Mesothelial cell of epicardium (in vitro differentiated cells): ENCODE measurements around the gene LMBRD2. TPM values are rescaled to one million over a fixed set of nuclear protein-coding genes. Genes with fewer than 3 reads are reported as not detected.

ENCODE experiments used
- DNase-seq, 2 experiments: peaks; one replicate each; pipeline ENCODE4 v3.0.0; 2021; ENCODE audit warnings: low spot score in 2 of 2; ENCODE audit not compliant: unreplicated experiment in 2 of 2
- H3K27ac Mint-ChIP-seq: 2 replicates; pipeline ENCODE4 v1.8.0; 2021; ENCODE audit warnings: mixed read lengths
- H3K27me3 Mint-ChIP-seq: 2 replicates; pipeline ENCODE4 v1.8.0; 2021; ENCODE audit warnings: low read depth, mixed read lengths
- H3K36me3 Mint-ChIP-seq: 2 replicates; pipeline ENCODE4 v1.8.0; 2021; ENCODE audit warnings: mixed read lengths
- H3K4me1 Mint-ChIP-seq: 2 replicates; pipeline ENCODE4 v1.8.0; 2021; ENCODE audit warnings: mixed read lengths
- H3K4me3 Mint-ChIP-seq: 2 replicates; pipeline ENCODE4 v1.8.0; 2021; ENCODE audit warnings: mild to moderate bottlenecking, moderate library complexity, mixed read lengths
- H3K9me3 Mint-ChIP-seq: 2 replicates; pipeline ENCODE4 v1.8.0; 2021; ENCODE audit warnings: mixed read lengths
- CTCF ChIP-seq: fragments of 200-600 bp; sonication (generic); IDR thresholded peaks from one replicate; pipeline ENCODE4 v1.5.0; 2021; ENCODE audit warnings: antibody characterized with exemption; ENCODE audit not compliant: unreplicated experiment
- microRNA-seq: library from miRNA; unstranded; fragments of <30 nt; microRNA quantifications from one replicate; pipeline ENCODE4 v1.2.0, GENCODE V29; 2021; ENCODE audit warnings: inconsistent platforms, mixed read lengths
- total RNA-seq: library from RNA; stranded (reverse); gene quantifications from 3 replicates; pipeline ENCODE4 v1.2.1, GENCODE V29; 2021

Gene LMBRD2
- total RNA-seq, 1 donor from 2014 or later, result 7.9 TPM

- peaks cover 15% of the 10 kb centered on the region for H3K4me1 Mint-ChIP-seq
- no peak overlapping the region for H3K4me3 Mint-ChIP-seq
- no peak for TF ChIP-seq CTCF
- peaks cover 1% of the 10 kb centered on the region for H3K27me3 Mint-ChIP-seq
- H3K36me3 Mint-ChIP-seq, result no peaks in the 10 kb centered on the region
- no peaks in the 10 kb centered on the region for H3K9me3 Mint-ChIP-seq
- no peak overlapping the region for H3K27ac Mint-ChIP-seq
- no peak for DNase-seq
These were observed 97.0 kb downstream of the LMBRD2 start for GRCh38 chr5:36054647-36055046.

- H3K4me3 Mint-ChIP-seq, result no peak overlapping the region
- no peaks in the 10 kb centered on the region for H3K36me3 Mint-ChIP-seq
- peaks cover 4% of the 10 kb centered on the region for H3K4me1 Mint-ChIP-seq
- H3K27ac Mint-ChIP-seq, result no peak overlapping the region
- no peak for DNase-seq
- no peaks in the 10 kb centered on the region for H3K9me3 Mint-ChIP-seq
- no peak for TF ChIP-seq CTCF
- peaks cover 1% of the 10 kb centered on the region for H3K27me3 Mint-ChIP-seq
These were observed 99.1 kb downstream of the LMBRD2 start for GRCh38 chr5:36052538-36052937.

GRCh38 chr5:36049949-36050348 is 101.7 kb downstream of the LMBRD2 start:
- TF ChIP-seq CTCF, result no peak
- H3K36me3 Mint-ChIP-seq, result no peaks in the 10 kb centered on the region
- H3K4me3 Mint-ChIP-seq, result no peak overlapping the region
- DNase-seq, result no peak
- no peak overlapping the region for H3K27ac Mint-ChIP-seq
- H3K27me3 Mint-ChIP-seq, result peaks cover 1% of the 10 kb centered on the region
- peaks cover 7% of the 10 kb centered on the region for H3K4me1 Mint-ChIP-seq
- H3K9me3 Mint-ChIP-seq, result no peaks in the 10 kb centered on the region

Small RNAs within 50 kb of the gene (microRNA-seq; reads per million reads assigned to microRNA genes)
- gene MIR580, result 1.5 reads per million

Other genes with a start within 250 kb of the LMBRD2 start
- gene CAPSL, start 213.3 kb downstream of the LMBRD2 start, total RNA-seq, result not detected in 3 replicates
- not detected in 3 replicates for gene UGT3A1, start 160.5 kb downstream of the LMBRD2 start, total RNA-seq
- 0.24 to 0.77 TPM (median 0.34 TPM) in 3 replicates for gene UGT3A2, start 85.0 kb downstream of the LMBRD2 start, total RNA-seq
- gene SKP2, start 224 bp upstream of the LMBRD2 start, total RNA-seq, result 91.5 to 94.3 TPM (median 93.8 TPM) in 3 replicates
- gene NADK2, start 90.0 kb upstream of the LMBRD2 start, total RNA-seq, result 39.3 to 41.7 TPM (median 40.2 TPM) in 3 replicates
- 0.47 to 1.0 TPM (median 0.52 TPM) in 3 replicates for gene RANBP3L, start 150.0 kb upstream of the LMBRD2 start, total RNA-seq